RKO (cell line): Measurements from ENCODE around the gene EGFL7.

Source experiments
- DNase-seq: peaks from one replicate; pipeline ENCODE4 v3.0.0-alpha.2; 2016; ENCODE audit warnings: low spot score

EGFL7 gene

DNA sequence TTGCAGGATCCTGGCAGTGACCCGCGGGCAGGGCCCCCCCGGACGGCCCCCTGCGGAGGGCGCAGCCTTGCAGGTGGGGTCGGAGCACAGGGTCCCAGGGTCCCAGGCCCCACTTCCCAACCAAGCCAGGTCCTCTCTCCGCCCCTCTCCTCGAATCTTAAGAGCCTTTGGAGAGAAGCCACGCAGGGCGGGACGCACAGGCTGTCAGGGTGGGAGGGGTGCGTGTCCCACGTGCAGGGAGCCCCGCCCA lies 18.4 kb upstream of the EGFL7 start:
- DNase-seq, result no peak

DNA sequence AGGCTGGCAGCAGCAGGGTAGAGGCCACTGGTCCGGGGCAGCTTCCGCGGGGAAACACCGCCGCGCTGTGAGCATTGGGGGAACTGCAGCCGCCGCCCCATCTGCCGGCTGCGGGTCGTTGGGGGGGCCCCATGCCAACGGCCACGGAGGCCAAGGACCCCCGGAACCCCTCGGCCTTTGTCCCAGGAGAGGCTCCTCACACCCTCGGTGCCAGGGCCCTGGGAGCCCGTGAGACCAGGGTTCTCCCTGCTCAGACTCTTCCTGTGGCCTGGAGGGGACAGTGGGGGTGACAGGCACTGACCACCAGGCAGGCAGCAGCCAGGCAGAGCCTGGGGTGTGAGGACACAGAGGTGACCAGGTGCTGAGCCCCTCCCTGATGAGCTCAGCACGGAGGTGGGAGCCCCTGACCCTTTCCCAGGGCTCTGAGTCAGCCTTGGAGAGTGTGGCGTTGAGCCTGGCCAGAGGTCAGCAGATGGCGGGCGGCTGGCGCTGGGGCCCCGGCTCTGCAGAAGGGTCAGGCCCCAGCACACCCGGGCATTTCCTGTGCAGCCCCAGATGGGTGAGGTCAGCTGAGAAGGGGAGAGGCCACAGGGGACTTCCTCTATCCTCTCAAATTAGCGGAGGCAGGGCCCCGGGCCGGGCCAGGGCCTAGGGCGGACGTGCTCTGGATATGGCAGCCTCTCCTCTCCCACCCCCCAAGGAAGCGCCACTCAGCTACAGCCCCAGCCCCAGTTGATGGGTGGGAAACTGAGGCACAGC lies 17.9 kb upstream of the EGFL7 start:
- DNase-seq, result peak; percentile 87

DNA sequence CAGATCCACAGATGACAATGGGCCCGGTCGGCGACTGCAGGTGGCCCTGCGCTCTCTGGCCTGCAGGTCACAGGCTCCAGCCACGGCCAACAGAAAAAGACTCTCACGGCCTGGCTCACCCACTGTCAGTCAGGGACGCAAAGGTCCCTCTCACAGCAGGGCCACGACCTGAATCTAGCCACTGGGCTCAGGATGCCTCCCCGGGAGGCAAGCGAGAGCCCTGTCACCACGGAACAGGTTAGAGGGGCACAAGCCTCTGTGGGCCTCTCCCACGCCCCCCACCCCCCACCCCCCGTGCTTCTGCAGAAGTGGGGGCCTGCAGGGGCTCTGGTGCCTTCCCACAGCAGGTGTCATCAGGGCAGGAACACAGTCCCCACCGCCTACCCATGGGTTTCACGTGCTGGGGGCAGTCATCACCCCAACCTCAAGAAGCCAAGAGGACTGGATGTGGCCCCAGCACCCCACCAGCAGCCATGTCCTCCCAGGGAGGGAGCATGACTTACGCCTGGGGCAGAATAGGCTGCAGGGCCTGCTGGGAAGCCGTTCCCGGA lies 17.3 kb upstream of the EGFL7 start:
- DNase-seq, result no peak

GRCh38 chr9:136645903-136646754 lies 16.6 kb upstream of the EGFL7 start:
- DNase-seq, result no peak

DNA sequence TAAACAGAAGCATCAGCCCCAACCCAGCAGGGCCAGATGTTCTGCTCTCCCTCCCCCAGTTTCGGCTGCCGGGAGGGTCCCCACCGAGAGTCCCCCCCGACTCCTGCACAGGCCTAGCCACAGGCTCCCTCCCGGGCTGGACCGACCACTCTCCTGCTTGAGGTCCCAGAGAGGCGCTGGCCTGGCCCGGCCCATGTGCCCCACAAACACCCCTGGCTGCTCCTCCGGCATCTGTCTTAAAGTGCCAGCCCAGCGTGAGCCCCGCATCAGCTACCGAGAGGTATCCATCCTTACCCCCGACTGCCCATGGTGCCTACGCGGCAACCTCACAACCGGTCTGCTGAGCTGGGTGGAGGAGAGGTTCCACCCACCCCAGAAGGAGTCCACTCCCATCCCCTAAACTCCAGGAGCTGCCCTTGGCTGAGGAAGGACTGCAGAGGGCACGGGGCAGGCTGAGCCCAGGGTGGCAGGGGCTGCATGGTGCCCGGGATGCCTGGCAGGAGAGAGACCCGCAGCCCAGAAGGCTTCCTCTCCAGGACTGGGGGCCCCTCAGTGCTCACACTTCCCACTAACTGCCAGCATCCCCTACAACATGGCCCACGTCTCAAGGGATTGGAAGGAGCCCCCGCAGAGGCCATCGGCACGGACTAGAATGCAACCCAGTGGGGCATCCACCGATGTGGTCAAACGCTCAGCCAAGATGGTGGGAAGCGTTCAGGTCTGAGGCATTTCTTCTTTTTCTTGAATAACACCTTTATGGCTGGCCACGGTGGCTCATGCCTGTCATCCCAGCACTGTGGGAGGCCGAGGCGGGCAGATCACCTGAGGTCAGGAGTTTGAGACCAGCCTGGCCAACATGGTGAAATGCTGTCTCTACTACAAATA lies 15.6 kb upstream of the EGFL7 start:
- no peak for DNase-seq

- no peak for DNase-seq
Observed at GRCh38 chr9:136648751-136649150, 14.0 kb upstream of the EGFL7 start.

DNA sequence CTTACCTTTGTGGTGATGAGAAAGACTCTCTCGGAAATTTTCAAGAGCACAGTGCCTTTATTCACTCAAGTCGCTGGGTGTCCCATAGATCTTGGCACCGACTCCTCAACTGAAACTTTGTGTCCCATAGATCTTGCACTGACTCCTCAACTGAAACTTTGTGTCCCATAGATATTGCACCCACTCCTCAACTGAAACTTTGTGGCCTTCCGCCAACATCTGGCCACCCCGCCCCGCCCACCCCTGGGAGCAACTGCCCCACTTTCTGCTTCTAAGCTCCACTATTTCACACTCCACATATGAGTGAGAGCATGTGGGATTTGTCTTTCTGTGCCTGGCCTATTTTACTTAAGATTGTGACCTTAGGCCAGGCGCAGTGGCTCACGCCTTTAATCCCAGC lies 12.7 kb upstream of the EGFL7 start:
- no peak for DNase-seq

DNA sequence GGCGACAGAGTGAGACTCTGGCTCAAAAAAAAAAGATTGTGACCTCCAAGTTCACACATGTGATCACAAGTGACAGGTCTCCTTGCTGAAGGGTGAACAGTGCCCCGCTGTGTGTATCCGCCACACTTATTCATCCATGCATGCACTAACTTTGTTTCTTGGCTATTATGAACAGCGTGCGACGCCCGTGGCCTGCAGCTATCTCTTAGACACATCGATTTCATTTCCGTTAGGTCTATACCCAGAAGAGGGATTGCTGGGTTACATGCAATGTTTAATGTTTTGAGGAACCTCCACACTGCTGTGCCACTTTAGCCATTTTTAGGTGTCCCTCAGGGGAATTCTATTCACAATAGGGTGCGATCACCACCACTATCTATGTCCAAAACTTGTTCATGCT lies 12.1 kb upstream of the EGFL7 start:
- DNase-seq, result no peak

DNA sequence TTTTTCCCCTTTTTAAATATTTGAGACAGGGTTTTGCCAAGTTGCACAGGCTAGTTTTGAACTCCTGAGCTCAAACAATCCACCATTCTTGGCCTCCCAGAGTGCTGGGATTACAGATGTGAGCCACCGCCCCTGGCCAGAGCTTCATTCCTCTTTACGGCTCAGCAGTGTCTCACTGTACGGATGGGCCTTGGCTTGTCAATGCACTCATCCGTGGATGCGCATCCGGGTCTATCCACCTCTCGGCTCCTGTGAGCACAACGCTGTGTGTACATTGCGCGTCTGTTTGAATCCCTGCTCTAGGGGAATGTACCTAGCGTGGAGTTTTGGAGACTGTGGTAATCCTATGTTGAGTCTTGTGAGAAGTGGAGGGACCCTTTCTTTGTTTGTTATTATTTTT lies 10.9 kb upstream of the EGFL7 start:
- DNase-seq, result no peak

GRCh38 chr9:136653323-136654079 lies 9.2 kb upstream of the EGFL7 start:
- no peak for DNase-seq

DNA sequence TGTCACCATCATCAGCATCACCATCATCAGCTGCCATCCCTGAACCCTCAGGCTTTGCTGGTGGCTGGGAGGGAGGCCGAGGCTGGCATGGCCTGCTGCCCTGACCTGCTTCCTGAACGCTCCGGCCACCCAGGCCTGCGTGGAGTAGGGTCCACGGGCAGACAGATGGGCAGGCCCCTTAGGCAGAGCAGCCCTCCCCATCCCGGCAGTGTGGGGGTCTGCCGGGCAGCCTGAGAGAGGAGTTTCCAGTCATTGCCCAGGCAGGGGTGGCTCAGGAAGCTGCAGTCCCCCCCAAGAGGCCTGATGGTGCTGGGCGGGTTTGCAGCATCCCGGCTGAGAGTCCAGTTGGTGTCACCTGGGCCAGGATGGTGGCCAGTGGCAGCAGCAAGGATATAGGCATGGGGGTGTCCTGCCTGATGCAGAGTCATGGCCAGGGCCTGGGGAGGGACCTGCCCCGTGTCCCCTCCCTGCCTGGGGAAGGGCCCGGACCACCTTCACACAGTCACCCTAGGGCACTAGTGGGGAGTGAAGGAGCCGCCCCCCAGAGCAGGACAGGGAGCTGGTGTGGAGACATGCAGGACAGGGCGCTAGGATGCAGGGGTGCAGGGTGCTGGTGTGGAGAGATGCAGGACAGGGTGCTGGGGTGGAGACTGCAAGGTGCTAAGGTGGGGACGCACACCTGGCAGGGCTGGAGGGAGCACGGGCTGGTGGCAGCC lies 7.7 kb upstream of the EGFL7 start:
- no peak for DNase-seq

GRCh38 chr9:136655536-136656182 lies 7.1 kb upstream of the EGFL7 start:
- no peak for DNase-seq

- no peak for DNase-seq
Observed at GRCh38 chr9:136656183-136656738, 6.5 kb upstream of the EGFL7 start.

- no peak for DNase-seq
Observed at GRCh38 chr9:136656795-136657611, 5.7 kb upstream of the EGFL7 start.

DNA sequence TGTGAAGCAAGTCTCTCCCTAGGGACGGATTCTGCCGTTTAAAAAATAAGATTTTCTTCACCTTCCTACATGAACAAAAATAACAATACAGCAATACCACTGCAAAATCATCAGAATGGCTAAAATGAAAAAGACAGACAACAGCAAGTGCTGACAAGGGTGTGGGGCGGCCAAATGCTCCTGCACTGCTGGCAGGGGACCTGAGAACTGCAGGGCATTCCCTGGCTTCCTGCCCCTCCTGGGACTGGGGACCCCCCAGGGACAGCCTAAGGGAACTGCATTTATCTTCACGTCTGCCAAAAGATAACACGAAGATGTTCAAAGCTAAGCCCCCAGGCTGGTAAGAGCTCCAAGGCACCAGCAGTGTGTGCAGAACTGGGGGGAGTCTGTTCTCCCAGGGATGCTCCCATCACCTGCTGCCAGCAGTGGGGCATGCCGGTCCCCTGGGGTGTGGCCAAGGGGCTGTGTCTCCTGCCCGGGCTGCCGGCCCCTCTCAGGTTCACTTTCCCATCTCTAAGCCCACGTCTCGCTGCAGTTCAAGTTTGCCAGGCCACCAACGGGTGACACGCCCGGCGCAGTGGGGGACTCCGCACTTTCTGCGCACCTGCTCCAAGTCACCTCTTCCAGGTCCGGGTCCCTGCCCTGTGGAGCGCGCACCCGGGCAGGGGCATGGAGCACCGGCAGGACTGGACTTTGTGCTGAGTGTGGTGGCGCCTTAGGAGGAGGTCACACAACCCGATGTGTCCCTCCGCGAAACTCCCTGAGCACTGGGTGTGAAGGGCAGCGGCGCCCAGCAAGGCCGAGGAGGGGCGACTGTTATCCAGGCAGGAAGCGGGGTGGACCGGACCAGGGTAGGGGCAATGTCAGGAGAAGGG lies 4.5 kb upstream of the EGFL7 start:
- DNase-seq, result no peak

DNA sequence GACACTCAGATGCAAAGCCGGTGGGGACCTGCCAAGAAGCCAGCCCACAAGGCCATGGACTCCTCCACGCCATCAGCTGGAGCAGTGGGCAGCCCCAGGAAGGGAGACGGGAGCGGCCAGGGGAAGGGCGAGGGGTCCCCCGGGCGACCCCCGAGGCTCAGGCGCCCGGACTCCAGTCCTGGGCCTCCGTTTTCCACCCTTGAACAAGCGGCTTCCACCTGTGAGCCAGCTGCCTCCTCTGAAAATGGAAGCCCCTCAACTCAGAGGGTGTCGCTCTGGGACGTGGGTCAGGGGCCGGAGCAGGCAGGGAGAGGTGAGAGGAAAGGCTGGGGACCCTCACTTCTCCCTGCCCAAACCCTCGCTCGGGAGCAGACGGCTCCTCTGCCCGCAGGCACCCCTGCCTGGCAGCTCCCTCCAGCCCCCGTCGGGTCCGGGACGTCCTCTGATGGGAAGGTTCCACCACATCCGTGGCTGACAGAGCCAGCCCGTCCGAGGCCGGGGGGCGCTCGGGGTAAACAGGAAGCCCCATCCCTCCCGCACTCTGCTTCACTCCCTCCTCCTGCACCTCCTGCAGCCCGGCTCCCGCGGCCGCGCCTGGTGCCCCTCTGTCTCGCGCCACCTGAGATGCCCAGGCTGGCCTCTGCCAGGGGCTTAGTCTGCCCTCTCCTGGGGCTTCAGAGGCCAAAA lies 3.7 kb upstream of the EGFL7 start:
- DNase-seq, result no peak

DNA sequence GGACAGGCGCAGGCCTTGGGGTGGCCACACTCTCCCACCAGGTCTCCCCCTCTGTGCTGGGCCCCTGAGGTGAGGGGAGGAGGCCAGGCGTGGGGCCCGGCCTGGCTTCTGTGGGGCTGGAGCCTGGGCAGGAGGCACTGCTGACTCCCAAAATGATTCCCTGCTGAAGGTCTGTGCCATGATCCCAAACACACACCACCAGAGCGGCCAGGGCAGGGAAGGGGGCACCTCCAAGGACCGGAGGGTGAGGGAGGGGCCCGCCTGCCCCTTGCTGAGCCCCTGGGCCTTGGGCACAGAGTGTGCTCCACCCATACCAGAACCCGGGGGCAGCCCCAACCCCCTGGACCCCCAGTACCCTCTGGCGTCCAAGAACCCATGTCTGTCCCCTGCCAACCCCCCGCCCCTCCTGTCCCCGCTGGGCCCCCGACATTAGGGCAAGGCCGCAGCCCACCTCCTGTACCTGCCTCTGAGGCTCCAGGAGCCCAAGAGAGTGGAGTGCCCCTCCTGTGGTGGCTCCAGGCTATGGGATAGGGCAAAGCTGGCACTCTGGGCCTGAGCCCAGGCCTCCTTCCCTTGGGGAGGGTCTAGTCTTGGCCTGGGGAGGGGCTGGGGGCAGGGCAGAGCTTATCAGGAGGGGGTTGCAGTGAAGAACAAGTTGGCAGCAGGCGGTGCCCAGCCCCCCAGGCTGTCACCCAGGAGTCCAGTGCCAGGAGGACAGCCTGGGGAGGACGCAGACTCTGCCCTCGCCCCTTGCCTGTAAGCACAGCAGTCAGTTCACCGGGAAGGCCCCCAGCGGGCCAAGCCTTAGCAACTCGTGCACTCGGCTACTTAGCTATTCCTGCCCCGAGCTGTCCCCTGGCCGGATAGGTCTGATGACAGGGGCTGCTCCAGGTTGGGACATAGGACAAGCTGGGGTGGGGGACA lies 2.6 kb upstream of the EGFL7 start:
- no peak for DNase-seq
